GM19043 (cell line): ENCODE measurements around the gene DENND6B.
"Not testable (repeated sequence)": the region's sequence is repeated elsewhere in the genome, so short reads cannot be mapped to it uniquely, and the experiment has no call there.

Experiments used
- ATAC-seq: cut with Tn5 transposase; IDR thresholded peaks from one replicate; pipeline ENCODE4 v1.9.1; 2021; ENCODE audit warnings: low read depth; ENCODE audit not compliant: unreplicated experiment

Gene DENND6B

DNA sequence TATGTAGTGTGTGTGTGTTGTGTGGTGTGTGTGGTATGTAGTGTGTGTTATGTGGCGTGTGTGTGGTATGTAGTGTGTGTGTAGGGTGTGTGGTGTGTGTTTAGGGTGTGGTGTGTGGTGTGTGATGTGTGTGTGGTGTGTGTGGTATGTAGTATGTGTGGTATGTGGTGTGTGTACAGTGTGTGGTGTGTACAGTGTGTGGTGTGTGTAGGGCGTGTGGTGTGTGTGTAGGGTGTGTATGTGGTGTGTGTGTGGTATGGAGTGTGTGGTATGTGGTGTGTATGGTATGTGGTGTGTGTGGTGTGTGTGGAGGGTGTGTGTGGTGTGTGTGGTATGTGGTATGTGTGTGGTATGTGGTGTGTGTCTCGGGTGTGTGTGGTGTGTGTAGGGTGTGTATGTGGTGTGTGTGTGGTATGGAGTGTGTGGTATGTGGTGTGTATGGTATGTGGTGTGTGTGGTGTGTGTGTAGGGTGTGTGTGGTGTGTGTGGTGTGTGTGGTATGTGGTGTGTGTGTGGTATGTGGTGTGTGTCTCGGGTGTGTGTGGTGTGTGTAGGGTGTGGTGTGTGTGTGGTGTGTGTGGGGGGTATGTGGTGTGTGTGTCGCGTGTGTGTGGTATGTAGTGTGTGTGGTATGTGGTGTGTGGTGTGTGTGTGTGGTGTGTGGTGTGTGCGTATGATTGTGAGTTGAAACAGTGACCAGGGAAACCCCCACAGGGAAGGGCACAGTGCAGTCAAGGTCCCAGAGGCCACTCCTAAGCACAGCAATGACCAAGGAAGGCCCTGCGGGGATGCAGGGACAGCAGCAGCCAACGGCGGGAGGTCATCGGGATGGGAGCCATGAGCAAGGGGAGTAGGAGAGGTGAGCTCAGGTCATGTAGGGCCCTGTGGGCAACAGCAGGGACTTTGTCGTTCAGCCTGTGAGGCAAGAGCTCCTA is 13.4 kb upstream of the DENND6B start:
- no peak for ATAC-seq

DNA sequence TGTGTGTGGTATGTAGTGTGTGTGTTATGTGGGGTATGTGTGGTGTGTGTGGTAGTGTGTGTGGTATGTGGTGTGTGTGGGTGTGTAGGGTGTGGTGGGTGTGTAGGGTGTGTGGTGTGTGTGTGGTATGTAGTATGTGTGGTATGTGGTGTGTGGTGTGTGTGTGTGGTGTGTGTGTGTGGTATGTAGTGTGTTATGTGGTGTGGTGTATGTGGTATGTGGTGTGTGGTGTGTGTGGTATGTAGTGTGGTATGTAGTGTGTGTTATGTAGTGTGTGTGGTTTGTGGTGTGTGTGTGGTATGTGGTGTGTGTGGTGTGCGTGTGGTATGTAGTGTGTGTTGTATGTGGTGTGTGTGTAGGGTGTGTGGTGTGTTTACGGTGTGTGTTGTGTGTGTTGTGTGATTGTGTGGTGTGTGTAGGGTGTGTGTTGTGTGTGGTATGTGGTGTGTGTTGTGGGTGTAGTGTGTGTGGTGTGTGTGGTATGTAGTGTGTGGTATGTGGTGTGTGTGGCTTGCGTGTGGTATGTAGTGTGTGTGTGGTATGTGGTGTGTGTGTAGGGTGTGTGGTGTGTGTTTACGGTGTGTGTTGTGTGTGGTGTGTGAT is 12.1 kb upstream of the DENND6B start:
- no peak for ATAC-seq

DNA sequence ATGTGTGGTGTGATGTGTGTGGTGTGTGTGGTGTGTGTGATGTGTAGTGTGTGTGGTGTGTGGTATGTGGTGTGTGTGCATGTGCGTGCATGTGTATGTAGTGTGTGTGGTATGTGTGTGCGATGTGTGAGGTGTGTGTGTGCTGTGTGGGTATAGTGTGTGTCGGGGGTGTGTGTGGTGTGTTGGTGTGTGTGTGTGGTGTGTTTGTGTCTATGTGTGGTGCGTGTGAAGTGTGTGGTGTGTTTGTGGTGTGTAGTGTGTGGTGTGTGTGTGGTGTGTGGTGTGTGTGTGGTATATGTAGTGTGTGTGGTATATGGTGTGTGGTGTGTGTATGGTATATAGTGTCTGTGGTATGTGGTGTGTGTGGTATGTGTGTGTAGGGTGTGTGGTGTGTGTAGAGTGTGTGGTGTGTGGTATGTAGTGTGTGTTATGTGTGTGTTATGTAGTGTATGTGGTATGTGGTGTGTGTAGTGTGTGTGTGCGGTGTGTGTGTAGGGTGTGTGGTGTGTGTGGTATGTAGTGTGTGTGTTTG is 11.3 kb upstream of the DENND6B start:
- no peak for ATAC-seq

DNA sequence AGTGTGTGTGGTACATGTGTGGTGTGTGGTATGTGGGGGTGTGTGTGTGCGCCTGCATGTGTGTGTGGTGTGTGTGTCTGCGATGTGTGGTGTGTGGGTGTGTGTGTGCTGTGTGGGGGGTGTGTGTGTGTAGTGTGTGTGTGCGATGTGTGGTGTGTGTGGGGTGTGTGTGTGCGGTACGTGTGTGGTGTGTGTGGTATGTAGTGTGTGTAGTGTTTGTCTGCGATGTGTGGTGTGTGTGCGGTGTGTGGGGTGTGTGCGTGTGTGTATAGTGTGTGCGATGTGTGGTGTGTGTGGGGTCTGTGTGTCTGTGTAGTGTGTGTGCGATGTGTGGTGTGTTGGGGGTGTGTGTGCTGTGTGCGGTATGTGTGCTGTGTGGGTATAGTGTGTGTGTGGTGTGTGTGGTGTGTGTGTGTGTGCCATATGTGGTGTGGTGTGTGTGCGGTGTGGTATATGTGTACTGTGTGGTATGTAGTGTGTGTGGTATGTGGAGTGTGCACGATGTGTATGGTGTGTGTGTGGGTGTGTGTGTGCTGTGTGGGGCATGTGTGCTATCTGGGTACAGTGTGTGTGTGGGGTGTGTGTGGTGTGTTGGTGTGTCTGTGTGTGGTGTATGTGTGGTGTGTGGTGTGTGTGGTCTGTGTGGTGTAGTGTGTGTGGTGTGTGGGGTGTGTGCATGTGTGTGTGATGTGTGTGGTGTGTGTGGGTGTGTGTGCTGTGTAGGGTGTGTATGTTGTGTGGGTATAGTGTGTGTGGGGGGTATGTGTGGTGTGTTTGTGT is 10.6 kb upstream of the DENND6B start:
- ATAC-seq, result no peak

DNA sequence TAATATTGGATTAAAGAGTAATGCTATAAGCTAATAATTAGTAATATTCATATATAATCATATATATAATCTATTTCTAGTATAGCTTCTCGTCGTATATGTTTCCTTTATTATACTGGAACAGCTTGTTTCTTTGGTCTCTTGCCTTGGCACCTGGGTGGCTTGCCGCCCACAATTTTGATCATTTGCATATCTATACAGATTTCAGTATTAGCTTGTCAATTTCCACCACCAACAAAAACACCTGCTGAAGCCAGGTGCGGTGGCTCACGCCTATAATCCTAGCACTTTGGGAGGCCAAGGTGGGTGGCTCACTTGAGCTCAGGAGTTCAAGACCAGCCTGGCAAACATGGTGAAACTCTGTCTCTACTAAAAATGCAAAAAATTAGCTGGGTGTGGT is 7.6 kb upstream of the DENND6B start:
- ATAC-seq, result not testable (repeated sequence)

DNA sequence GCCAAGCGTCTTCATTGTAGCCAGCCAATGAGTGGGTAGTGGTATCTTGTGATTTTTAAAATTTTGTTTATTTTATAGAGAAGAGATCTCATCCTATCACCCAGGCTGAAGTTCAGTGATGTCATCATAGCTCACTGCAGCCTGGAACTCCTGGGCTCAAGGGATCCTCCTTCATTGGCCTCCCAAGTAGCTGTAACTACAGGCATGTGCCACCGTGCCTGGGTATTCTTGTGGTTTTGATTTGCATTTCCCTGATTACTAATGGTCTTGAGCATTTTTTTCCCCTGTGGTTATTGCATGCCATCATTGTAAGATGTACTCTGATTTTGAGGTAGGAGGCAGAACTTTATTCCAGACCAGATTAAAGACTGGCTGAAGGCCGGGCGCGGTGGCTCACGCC is 2.4 kb upstream of the DENND6B start:
- ATAC-seq, result no peak

DNA sequence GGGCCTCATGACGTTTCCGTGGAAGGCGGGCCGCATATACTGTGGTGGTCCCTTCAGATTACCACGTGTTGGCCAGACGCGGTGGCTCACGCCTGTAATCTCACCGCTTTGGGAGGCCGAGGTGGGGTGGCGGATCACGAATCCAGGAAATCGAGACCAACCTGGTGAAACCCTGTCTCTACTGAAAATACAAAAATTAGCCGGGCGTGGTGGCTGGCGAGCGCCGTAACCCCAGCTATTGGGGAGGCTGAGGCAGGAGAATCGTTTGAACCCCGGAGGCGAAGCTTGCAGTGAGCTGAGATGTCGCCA is 853 bp upstream of the DENND6B start:
- no peak for ATAC-seq

DNA sequence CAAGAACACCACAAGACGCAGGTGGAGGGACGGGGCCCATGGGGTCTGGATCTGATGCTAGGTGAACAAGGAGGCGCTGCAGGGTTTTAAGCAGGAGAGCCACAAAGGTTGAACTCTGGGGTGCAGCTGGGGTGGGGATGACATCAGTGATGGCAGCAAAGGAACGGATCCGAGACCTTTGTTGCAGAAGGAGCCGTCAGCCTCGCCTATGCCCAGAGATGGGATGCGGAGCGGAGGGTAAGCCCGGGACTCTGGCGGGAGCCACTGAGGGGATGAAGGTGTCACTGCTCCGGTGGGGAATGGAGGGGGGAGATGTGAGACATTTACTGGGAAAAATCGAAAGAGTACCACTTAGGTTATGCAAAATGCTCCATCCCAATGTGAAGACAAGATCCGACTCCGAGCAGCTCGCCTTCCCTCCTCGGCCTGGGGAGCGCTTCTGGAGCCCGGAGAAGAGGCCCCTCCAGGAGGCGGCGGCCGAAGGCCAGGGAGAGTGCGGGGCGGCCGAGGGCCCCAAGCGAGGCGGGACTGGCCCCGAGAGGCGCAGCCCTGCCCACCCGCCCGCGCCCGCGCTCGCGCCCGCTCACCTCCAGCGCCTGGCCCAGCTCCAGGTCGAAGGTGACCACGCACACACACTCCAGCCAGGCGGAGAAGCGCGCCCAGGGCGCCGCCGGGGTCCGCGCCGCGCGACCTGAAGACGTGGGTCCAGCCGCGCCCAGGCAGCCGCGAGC is 422 bp downstream of the DENND6B start:
- ATAC-seq, result no peak

DNA sequence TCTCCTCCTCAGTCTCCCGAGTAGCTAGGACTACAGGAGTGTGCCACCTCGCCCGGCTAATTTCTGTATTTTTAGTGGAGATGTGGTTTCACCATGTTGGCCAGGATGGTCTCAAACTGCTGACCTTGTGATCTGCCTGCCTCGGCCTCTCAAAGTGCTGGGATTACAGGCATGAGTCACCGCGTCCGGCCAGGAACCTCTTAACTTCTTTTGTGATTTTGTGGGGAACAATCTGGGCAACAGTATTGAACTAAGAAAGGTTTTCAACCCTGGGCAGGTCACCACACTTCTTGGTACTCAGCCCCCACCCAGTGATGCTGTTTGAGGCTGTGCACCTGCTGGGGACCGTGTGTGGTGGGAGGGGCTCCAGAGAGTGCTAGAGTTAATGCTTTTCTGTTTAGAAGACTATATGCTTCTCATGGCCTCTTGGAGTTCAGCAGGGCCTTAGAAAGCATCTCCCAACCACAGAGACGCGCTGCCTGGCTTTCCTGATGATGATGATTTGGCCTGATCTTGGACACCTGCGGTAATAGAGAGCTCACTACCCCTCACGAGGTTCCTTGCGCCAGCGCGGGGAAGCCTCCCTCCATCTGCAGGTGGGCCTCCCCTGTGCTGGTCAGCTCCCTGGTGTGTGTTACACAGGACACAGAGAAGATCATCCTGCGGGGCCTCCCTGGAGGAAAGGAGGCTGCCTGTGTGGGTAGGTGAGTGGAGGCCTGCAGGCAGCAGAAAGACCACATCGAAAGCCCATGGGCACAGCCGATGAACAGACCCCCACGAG is 1.2 kb downstream of the DENND6B start:
- ATAC-seq, result no peak

DNA sequence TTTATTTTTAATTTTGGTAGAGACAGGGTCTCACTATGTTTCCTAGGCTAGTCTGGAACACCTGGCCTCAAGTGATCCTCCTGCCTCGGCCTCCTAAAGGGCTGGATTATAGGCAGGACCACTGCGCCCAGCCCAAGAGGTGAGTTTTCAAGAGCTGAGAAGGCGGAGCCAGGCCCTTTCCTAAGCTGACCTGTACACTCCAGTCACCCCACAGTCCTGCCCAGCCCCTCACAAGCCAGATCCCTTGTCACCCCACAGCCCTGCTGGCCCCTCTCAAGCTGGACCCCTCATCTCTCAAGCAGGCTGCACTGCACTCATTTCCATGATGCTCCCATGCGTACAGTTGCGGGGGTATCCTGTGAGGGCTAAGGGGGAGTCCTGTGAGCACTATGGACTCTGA is 2.9 kb downstream of the DENND6B start:
- ATAC-seq, result no peak

DNA sequence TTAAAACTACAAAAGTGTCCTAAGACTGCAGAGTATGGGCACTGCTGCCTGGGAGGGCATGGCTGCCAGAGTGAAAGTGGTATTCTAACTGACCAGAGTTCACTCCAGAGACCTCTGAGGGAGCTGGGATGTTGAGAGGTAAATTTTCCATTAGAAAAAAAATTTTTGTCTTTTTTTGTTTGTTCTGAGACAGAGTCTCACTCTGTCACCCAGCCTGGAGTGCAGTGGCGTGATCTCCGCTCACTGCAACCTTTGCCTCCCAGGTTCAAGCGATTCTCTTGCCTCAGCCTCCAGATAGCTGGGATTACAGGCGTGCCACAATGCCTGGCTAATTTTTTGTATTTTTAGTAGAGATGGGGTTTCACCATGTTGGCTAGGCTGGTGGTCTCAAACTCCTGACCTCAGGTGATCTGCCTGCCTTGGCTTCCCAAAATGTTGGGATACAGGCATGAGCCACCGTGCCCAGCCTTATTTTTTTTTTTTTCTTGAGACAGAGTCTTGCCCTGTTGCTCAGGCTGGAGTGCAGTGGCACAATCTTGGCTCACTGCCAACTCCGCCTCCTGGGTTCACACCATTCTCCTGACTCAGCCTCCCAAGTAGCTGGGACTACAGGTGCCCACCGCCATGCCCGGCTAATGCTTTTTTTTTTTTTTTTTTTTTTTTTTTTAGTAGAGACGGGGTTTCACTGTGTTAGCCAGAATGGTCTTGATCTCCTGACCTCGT is 4.3 kb downstream of the DENND6B start:
- not testable (repeated sequence) for ATAC-seq

DNA sequence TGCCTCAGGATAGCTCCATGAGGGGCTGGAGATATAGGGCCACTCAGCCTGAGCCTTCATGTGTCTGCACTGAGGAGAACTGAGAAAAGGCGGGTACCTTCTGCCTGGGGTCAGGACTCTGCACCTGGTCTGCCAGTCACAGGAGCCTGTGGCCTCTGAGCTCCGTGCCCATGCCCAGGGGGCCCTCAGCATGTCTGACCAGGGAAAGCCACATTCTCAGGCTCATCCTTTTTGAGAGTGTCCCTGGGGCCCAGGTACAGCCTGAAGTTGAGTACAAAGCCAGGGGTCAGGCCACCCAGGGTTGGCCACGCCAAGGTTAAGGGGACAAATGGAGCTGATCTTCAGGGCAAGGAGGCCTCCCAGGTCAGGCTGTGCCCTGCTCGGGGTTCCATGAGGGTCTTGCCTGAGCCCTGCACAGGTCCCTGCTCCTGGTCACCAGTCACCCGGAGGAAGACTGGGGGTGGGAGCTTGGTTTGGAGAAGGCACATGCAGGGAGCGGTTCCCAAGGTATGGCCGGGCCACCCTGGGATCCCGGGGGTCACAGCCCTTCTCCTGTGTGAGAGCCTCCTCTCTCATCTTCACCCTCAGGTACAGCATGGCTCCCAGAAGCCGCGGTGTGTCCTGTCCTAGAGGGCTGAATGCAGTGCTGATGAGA is 6.0 kb downstream of the DENND6B start:
- ATAC-seq, result no peak

DNA sequence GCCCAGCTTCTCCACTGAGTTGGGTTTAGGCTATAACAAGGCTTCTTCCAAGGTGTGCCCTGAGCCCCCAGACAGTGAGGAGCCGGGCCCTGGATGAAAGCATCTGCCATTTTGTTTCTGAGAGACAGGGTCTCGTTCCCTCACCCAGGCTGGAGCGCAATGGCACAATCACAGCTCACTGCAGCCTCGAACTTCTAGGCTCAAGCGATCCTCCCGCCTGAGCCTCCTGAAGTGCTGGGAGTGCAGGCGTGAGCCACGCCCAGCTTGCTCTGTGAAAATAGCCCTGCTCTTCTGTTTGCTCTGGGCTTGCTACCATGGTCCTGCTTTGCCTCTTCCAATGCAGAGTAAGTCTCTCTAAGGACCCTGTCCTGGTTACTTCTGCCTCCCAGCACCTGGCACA is 6.7 kb downstream of the DENND6B start:
- ATAC-seq, result no peak

DNA sequence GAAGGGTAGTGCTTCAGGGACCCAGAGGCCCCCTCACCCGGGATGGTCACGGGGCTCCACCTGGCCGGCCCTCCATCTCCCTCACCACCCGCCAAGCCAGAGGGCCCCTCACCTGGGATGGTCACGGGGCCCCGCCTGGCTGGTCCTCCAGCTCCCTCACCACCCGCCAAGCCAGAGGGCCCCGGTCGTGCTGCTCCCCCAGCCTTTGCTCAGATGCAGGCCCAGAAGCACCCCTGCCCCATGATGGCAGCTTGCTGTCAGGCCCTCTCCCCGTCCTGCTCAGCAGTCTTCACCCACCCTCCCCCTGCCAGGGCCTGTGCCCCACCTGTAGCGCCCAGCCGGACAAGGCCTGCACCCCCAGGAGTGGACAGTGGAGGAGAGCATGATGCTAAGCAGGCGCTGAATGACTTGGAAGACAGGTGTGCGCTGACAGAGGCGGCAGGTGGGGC is 7.3 kb downstream of the DENND6B start:
- ATAC-seq, result no peak

DNA sequence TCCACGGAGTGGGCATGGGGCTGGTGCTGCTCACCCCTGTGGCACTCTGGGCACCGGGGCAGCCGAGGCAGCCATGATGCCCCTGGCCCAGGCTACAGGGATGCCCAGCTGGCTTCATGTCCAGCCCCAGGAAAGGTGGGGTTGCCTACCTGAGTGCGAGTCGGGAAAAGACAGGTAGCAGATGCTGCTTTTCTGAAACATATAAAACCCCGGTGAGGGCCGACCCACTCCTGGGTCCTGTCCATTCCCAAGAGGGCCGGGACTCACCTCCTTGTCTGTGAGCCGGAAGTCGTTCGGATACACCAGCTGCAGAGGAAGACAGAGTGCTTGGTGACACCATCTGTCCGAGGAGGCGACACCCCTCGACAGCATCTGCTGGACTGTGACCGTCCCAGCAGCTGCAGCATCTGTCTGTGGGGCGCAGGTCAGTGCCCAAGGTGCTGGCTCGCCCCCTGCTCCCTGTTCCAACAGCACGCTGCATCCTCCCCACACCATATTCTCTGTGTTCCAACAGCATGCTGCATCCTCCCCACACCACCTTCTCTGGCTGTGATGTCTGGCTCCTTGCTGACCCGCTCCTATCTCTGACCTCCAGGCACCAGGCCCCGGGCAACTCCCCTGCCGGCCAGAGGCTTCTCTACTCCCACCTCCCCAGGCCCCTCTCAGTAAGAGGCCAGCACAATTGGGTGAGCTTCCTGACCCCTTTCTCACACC is 8.0 kb downstream of the DENND6B start:
- no peak for ATAC-seq

DNA sequence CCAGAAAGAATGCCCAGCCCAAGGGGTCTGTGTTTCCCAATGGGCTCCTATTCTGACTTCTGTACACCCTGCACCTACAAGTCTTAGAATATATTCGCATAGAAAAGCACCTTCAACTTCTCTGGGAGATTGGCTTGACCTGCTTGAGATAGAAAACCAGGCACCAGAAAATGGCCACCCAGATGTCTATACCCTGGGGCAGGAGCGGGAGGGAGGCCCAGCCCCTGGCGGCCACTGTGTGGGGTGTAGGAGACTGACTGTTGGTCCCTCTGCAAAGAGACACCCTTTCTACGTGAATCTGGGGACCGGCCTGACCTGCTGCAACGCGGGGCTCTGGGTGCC is 8.5 kb downstream of the DENND6B start:
- ATAC-seq, result no peak

DNA sequence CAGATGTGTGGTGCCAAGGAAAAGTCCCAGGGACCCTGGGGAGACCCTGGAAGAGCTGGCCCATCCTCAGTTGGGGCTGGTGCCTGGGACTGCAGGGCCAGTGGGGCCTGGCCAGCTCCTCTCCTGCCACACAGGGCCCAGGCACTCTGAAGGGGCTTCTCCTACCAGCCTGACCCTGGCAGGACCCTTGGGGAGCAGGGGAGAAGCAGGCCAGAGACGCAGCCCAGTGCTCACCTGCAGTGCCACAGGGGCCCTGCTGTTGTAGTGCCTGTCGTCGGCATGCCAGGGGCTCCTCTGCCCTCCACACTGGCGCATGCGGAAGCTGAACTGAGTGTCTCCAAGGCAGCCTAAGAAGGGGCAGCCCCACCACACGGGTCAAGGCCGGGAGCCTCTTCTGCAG is 9.1 kb downstream of the DENND6B start:
- no peak for ATAC-seq

DNA sequence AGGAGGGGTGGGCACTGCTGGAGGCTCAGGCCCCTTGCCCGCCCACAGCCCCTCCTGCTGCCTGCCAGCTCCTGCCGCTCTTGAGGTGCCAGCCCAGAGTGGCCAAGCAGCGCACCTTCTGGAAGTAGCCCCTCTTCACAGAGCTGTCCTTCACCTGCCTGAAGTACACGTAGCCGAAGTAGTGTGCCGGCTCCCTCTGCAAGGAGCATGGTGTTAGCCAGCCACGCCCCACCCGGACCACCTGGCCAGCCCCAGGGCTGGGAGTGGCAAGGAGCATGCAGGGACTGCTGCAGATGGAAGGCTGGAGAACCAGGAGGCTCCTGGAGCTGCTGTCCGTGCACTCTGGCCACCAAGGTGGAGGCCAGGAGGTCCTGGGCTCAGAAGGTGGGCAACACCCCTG is 9.6 kb downstream of the DENND6B start:
- ATAC-seq, result no peak
